IPS-18a (cell line): ENCODE measurements around the gene NKX2-3.

Source experiments
- H3K27ac ChIP-seq: one replicate; pipeline ENCODE4 v1.5.1; 2013; ENCODE audit warnings: low read length
- H3K27me3 ChIP-seq: one replicate; pipeline ENCODE4 v1.6.1; 2013; ENCODE audit warnings: mild to moderate bottlenecking, low read length; ENCODE audit not compliant: control insufficient read depth, insufficient read depth
- H3K36me3 ChIP-seq: one replicate; pipeline ENCODE4 v1.6.1; 2013; ENCODE audit warnings: low read depth, low read length; ENCODE audit not compliant: control insufficient read depth
- H3K4me1 ChIP-seq: one replicate; pipeline ENCODE4 v1.6.1; 2013; ENCODE audit warnings: low read depth, low read length; ENCODE audit not compliant: control insufficient read depth
- H3K4me3 ChIP-seq: one replicate; pipeline ENCODE4 v1.5.1; 2013; ENCODE audit warnings: low read length
- H3K9ac ChIP-seq: one replicate; pipeline ENCODE4 v1.6.1; 2013; ENCODE audit warnings: mild to moderate bottlenecking, low read length, moderate library complexity
- H3K9me3 ChIP-seq: one replicate; pipeline ENCODE4 v1.6.1; 2013; ENCODE audit warnings: low read depth, low read length; ENCODE audit not compliant: control insufficient read depth

The NKX2-3 gene

DNA sequence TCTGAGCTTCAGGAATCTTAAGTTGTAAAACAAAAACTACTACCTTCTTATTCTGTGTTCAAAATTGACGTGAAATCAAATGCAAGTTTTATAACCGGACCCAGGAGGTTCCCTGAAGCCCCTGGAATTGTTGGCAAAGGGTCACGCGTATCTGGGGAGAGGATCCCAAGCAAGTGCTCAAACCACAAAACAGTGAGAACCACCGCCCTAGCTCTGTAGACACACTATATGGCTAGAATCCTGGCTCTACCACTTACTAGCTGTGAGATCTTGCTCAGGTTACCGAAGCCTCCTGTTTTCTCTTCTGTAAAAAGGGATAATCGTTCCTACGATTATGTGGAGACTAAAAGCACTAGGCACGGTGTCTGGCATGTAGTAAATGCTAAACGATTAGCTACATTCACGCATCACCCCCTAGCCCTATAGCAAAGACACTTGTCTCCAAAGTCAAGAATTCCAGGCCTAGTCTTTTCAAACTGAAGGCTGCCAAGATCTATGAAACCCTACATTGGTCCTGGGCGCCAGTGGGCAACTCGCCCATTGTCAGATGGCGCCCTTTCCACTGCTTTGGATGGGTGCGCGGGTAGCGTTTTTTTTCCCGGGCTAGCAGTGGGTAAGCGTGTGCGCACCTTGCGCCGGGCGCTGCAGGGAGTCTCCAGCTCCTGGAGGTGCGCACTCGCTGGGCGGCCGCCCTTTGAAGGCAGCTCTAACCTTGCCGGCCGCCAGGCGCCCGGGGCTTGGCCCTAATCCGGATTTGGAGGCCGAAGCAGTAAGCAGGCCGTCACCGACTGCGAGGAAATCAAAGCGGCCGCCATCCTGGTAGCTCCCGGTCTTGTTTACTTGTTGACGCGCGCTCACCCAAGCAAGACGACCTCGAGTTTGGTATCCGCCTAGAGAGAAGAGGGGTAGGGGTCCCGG, 11.6 kb upstream of the NKX2-3 start:
- Histone ChIP-seq H3K4me3 (no peak overlapping the region), H3K27ac (no peak overlapping the region), H3K9me3 (no peaks in the 10 kb centered on the region), H3K9ac (no peak overlapping the region), H3K27me3 (peaks cover 100% of the 10 kb centered on the region), H3K4me1 (peaks cover 19% of the 10 kb centered on the region), H3K36me3 (no peaks in the 10 kb centered on the region)

DNA sequence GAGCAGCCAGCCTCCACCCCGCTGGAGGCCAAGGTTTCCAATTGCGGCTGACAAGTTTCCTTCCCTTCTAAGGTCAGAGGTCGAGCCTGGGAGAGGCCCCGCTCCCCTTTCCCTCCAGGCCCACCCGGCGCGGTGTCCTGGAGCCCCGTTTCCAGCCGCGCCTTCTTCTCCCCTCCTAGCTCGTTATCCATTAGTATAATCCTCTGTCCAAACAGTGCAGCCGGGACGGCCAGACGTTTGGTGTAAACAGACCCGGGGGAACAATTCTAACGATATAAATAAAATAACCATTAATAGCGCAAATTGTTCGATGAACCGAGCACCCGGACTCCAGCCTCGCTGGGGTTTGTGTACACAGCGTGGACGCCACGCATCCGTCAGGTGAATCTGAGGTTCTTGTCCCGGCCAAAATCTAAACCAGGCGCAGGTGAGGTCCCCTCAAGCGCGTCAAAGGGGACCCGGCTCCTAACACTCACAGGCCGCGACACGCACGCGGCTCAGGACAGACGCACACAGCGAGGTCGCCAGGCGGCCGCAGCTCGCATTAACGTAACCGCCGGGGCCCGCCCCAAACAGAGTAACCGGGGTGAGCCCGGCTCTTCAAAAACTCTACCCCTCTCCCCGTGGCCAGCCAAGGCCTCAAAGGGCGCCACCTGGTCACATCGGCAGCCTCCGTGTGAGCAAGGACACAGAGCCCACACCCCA, 10.8 kb upstream of the NKX2-3 start:
- peak overlapping the region; percentile 19 for H3K4me3 ChIP-seq
- H3K9me3 ChIP-seq: no peaks in the 10 kb centered on the region
- H3K9ac ChIP-seq: no peak overlapping the region
- H3K4me1 ChIP-seq: peaks cover 19% of the 10 kb centered on the region
- H3K27me3 ChIP-seq: peaks cover 100% of the 10 kb centered on the region
- no peaks in the 10 kb centered on the region for H3K36me3 ChIP-seq
- no peak overlapping the region for H3K27ac ChIP-seq

- peaks cover 100% of the 10 kb centered on the region for H3K27me3 ChIP-seq
- peak overlapping the region; percentile 54 for H3K4me3 ChIP-seq
- no peak overlapping the region for H3K27ac ChIP-seq
- no peaks in the 10 kb centered on the region for H3K36me3 ChIP-seq
- H3K9me3 ChIP-seq: no peaks in the 10 kb centered on the region
- H3K4me1 ChIP-seq: peaks cover 19% of the 10 kb centered on the region
- H3K9ac ChIP-seq: no peak overlapping the region
Observed at GRCh38 chr10:99522470-99523250, 10.1 kb upstream of the NKX2-3 start.

DNA sequence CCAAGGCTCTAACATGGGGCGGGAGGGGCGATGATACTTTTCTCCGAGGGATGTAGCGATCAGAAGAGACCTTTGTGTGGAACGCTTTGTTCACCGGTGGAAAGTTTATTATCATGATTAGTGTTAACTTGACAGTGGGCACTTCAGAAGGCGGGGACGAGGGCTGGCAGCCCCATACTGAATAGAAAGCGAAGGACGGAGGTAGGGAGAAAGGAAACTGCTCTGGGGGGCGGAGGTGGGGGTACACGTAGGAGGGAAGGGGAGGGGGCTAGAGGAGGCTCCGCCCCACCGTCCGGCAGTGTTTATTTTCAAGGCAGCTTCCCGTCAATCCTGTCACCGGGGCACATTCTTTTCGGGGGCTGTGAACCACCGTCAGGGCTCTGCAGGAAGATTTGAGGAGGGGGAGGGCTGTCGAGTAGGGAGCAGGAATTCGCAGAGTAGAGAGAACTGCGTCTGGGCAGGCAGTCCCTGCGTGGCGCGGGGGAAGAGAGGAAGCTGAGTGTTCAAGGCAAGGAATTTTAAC, 9.4 kb upstream of the NKX2-3 start:
- Histone ChIP-seq H3K9me3 (no peaks in the 10 kb centered on the region), H3K27ac (no peak overlapping the region), H3K9ac (no peak overlapping the region), H3K36me3 (no peaks in the 10 kb centered on the region), H3K4me1 (peaks cover 22% of the 10 kb centered on the region), H3K27me3 (peaks cover 100% of the 10 kb centered on the region), H3K4me3 (peak overlapping the region; percentile 54)

GRCh38 chr10:99524050-99524666, 8.6 kb upstream of the NKX2-3 start:
- Histone ChIP-seq H3K4me1 (peaks cover 22% of the 10 kb centered on the region), H3K27ac (no peak overlapping the region), H3K4me3 (peak overlapping the region; percentile 54), H3K9ac (no peak overlapping the region), H3K9me3 (no peaks in the 10 kb centered on the region), H3K36me3 (no peaks in the 10 kb centered on the region), H3K27me3 (peaks cover 100% of the 10 kb centered on the region)

GRCh38 chr10:99524736-99525380, 7.9 kb upstream of the NKX2-3 start:
- Histone ChIP-seq H3K27ac (no peak overlapping the region), H3K4me3 (no peak overlapping the region), H3K36me3 (no peaks in the 10 kb centered on the region), H3K9ac (no peak overlapping the region), H3K27me3 (peaks cover 100% of the 10 kb centered on the region), H3K9me3 (no peaks in the 10 kb centered on the region), H3K4me1 (peaks cover 17% of the 10 kb centered on the region)

DNA sequence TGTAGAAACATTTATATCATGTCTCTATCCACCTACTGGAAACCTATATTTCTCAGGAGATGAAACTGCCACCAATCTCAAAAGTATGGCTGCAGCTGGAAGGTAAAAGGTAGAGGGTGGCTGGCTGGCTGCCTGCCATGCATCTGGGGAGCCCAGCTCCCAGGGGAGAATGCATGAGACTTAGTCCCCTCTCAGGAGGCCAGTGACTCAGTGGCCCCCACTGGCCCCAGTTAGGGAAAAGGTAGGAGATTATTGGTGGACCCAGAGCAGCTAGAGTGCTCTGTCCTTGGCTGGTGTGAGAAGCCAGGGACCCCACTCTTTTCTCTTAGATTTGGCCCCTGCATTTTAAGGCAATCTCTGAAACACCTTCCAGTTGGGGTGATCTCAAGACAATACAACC, 6.8 kb upstream of the NKX2-3 start:
- Histone ChIP-seq H3K27me3 (peaks cover 100% of the 10 kb centered on the region), H3K36me3 (no peaks in the 10 kb centered on the region), H3K4me1 (peaks cover 13% of the 10 kb centered on the region), H3K4me3 (no peak overlapping the region), H3K27ac (no peak overlapping the region), H3K9me3 (no peaks in the 10 kb centered on the region), H3K9ac (no peak overlapping the region)

- no peak overlapping the region for H3K9ac ChIP-seq
- no peak overlapping the region for H3K4me3 ChIP-seq
- peaks cover 13% of the 10 kb centered on the region for H3K4me1 ChIP-seq
- H3K27ac ChIP-seq: no peak overlapping the region
- no peaks in the 10 kb centered on the region for H3K9me3 ChIP-seq
- no peaks in the 10 kb centered on the region for H3K36me3 ChIP-seq
- peaks cover 100% of the 10 kb centered on the region for H3K27me3 ChIP-seq
Observed at GRCh38 chr10:99526861-99527504, 5.8 kb upstream of the NKX2-3 start.

GRCh38 chr10:99527526-99528493, 4.9 kb upstream of the NKX2-3 start:
- Histone ChIP-seq H3K27ac (no peak overlapping the region), H3K27me3 (peaks cover 100% of the 10 kb centered on the region), H3K4me1 (peaks cover 13% of the 10 kb centered on the region), H3K9me3 (no peaks in the 10 kb centered on the region), H3K4me3 (no peak overlapping the region), H3K36me3 (no peaks in the 10 kb centered on the region), H3K9ac (no peak overlapping the region)
